ENCODE data around the gene BLOC1S6.
A peak's percentile ranks its signal among the peaks of the same experiment; 100 is the strongest.

BLOC1S6 gene

GRCh38 chr15:45544266-45545023 is 42.7 kb upstream of the BLOC1S6 start:
- H2AK5ac ChIP-seq (ENCODE audit: low read length, severe bottlenecking) = no peak overlapping the region
- H3K18ac ChIP-seq (ENCODE audit: low read depth in 1 of 2, low read length in 2 of 2) = no peak overlapping the region
- no peak overlapping the region for H2BK15ac ChIP-seq (ENCODE audit: low read depth, poor library complexity, severe bottlenecking)
- H3K23ac ChIP-seq (ENCODE audit: low read length in 2 of 2) = no peak overlapping the region
- peaks cover under 1% of the 10 kb centered on the region for H3K4me1 ChIP-seq (ENCODE audit: control insufficient read depth, insufficient read depth, low read depth, low read length)
- H4K8ac ChIP-seq (ENCODE audit: low read length) = no peak overlapping the region
- no peak overlapping the region for H2BK12ac ChIP-seq (ENCODE audit: low read length in 2 of 2)
- no peak overlapping the region for H4K91ac ChIP-seq (ENCODE audit: low read length)
- H2BK5ac ChIP-seq (ENCODE audit: low read depth, low read length, poor library complexity, severe bottlenecking) = no peak overlapping the region
- no peak overlapping the region for H3K4me2 ChIP-seq (ENCODE audit: low read length, poor library complexity, severe bottlenecking)
- 80% methylated on average over 4 of the region's 4 CpGs for WGBS
- no peak overlapping the region for H3K9ac ChIP-seq (ENCODE audit: low read length)
- no peak for DNase-seq
- H3K14ac ChIP-seq (ENCODE audit: low read length in 2 of 2) = no peak overlapping the region
- H2AFZ ChIP-seq (ENCODE audit: low read depth, low read length) = no peak overlapping the region
- no peak overlapping the region for H3K4me3 ChIP-seq (ENCODE audit: insufficient read depth in 1 of 2, low read depth in 1 of 2, low read length in 2 of 2)
- H3K79me1 ChIP-seq (replicated peaks; ENCODE audit: low read length, poor library complexity, severe bottlenecking) = no peaks in the 10 kb centered on the region
- H3K4ac ChIP-seq (ENCODE audit: low read depth in 1 of 2, low read length in 2 of 2) = no peak overlapping the region
- H3K36me3 ChIP-seq (ENCODE audit: control insufficient read depth in 1 of 2, insufficient read depth in 2 of 2, low read depth in 1 of 2, low read length in 2 of 2) = no peaks in the 10 kb centered on the region
- H3K27me3 ChIP-seq (ENCODE audit: control insufficient read depth in 1 of 2, insufficient read depth in 1 of 2, low read length in 2 of 2) = peaks cover 0 to 11% of the 10 kb centered on the region in 2 experiments
- no peak overlapping the region for H2BK120ac ChIP-seq (ENCODE audit: low read depth, low read length)
- no peak overlapping the region for H3K27ac ChIP-seq (ENCODE audit: low read length, poor library complexity, severe bottlenecking)
- no peaks in the 10 kb centered on the region for H3K9me3 ChIP-seq (ENCODE audit: control insufficient read depth, low read length)

- no peak overlapping the region for H2AK5ac ChIP-seq (ENCODE audit: low read length, severe bottlenecking)
- no peak overlapping the region for H3K9ac ChIP-seq (ENCODE audit: low read length)
- peaks cover 0 to 11% of the 10 kb centered on the region in 2 experiments for H3K27me3 ChIP-seq (ENCODE audit: control insufficient read depth in 1 of 2, insufficient read depth in 1 of 2, low read length in 2 of 2)
- H2BK120ac ChIP-seq (ENCODE audit: low read depth, low read length) = no peak overlapping the region
- H2BK12ac ChIP-seq (ENCODE audit: low read length in 2 of 2) = no peak overlapping the region
- no peak overlapping the region for H2BK5ac ChIP-seq (ENCODE audit: low read depth, low read length, poor library complexity, severe bottlenecking)
- no peaks in the 10 kb centered on the region for H3K36me3 ChIP-seq (ENCODE audit: control insufficient read depth in 1 of 2, insufficient read depth in 2 of 2, low read depth in 1 of 2, low read length in 2 of 2)
- no peak overlapping the region for H3K14ac ChIP-seq (ENCODE audit: low read length in 2 of 2)
- no peak overlapping the region for H3K23ac ChIP-seq (ENCODE audit: low read length in 2 of 2)
- H3K18ac ChIP-seq (ENCODE audit: low read depth in 1 of 2, low read length in 2 of 2) = no peak overlapping the region
- H3K9me3 ChIP-seq (ENCODE audit: control insufficient read depth, low read length) = no peaks in the 10 kb centered on the region
- H3K4me2 ChIP-seq (ENCODE audit: low read length, poor library complexity, severe bottlenecking) = no peak overlapping the region
- H4K91ac ChIP-seq (ENCODE audit: low read length) = no peak overlapping the region
- no peak overlapping the region for H3K27ac ChIP-seq (ENCODE audit: low read length, poor library complexity, severe bottlenecking)
- H3K4ac ChIP-seq (ENCODE audit: low read depth in 1 of 2, low read length in 2 of 2) = no peak overlapping the region
- 84% methylated on average over 3 of the region's 7 CpGs for WGBS
- H2BK15ac ChIP-seq (ENCODE audit: low read depth, poor library complexity, severe bottlenecking) = no peak overlapping the region
- peaks cover 2% of the 10 kb centered on the region for H3K4me1 ChIP-seq (ENCODE audit: control insufficient read depth, insufficient read depth, low read depth, low read length)
- no peaks in the 10 kb centered on the region for H3K79me1 ChIP-seq (replicated peaks; ENCODE audit: low read length, poor library complexity, severe bottlenecking)
- H4K8ac ChIP-seq (ENCODE audit: low read length) = no peak overlapping the region
- H3K4me3 ChIP-seq (ENCODE audit: insufficient read depth in 1 of 2, low read depth in 1 of 2, low read length in 2 of 2) = no peak overlapping the region
- H2AFZ ChIP-seq (ENCODE audit: low read depth, low read length) = no peak overlapping the region
- no peak for DNase-seq
Measured at GRCh38 chr15:45546789-45547188, 40.4 kb upstream of the BLOC1S6 start.

GRCh38 chr15:45548753-45549520 is 38.2 kb upstream of the BLOC1S6 start:
- H4K91ac ChIP-seq (ENCODE audit: low read length) = no peak overlapping the region
- no peaks in the 10 kb centered on the region for H3K9me3 ChIP-seq (ENCODE audit: control insufficient read depth, low read length)
- DNase-seq = no peak
- no peak overlapping the region for H3K14ac ChIP-seq (ENCODE audit: low read length in 2 of 2)
- peak overlapping the region in 1 of 2 experiments; percentile 53 for H3K4me3 ChIP-seq (ENCODE audit: insufficient read depth in 1 of 2, low read depth in 1 of 2, low read length in 2 of 2)
- H3K4ac ChIP-seq (ENCODE audit: low read depth in 1 of 2, low read length in 2 of 2) = no peak overlapping the region
- peak overlapping the region; percentile 50 for H3K9ac ChIP-seq (ENCODE audit: low read length)
- H3K4me1 ChIP-seq (ENCODE audit: control insufficient read depth, insufficient read depth, low read depth, low read length) = peaks cover 2% of the 10 kb centered on the region
- H3K18ac ChIP-seq (ENCODE audit: low read depth in 1 of 2, low read length in 2 of 2) = no peak overlapping the region
- no peak overlapping the region for H3K23ac ChIP-seq (ENCODE audit: low read length in 2 of 2)
- H3K27ac ChIP-seq (ENCODE audit: low read length, poor library complexity, severe bottlenecking) = no peak overlapping the region
- no peak overlapping the region for H2BK12ac ChIP-seq (ENCODE audit: low read length in 2 of 2)
- H3K36me3 ChIP-seq (ENCODE audit: control insufficient read depth in 1 of 2, insufficient read depth in 2 of 2, low read depth in 1 of 2, low read length in 2 of 2) = no peaks in the 10 kb centered on the region
- H3K27me3 ChIP-seq (ENCODE audit: control insufficient read depth in 1 of 2, insufficient read depth in 1 of 2, low read length in 2 of 2) = peaks cover 0 to 11% of the 10 kb centered on the region in 2 experiments
- no peaks in the 10 kb centered on the region for H3K79me1 ChIP-seq (replicated peaks; ENCODE audit: low read length, poor library complexity, severe bottlenecking)
- H2BK5ac ChIP-seq (ENCODE audit: low read depth, low read length, poor library complexity, severe bottlenecking) = no peak overlapping the region
- H2BK120ac ChIP-seq (ENCODE audit: low read depth, low read length) = no peak overlapping the region
- no peak overlapping the region for H3K4me2 ChIP-seq (ENCODE audit: low read length, poor library complexity, severe bottlenecking)
- H2AFZ ChIP-seq (ENCODE audit: low read depth, low read length) = no peak overlapping the region
- H2BK15ac ChIP-seq (ENCODE audit: low read depth, poor library complexity, severe bottlenecking) = no peak overlapping the region
- no peak overlapping the region for H2AK5ac ChIP-seq (ENCODE audit: low read length, severe bottlenecking)
- no peak overlapping the region for H4K8ac ChIP-seq (ENCODE audit: low read length)
- 86% methylated on average over 16 of the region's 17 CpGs for WGBS

- Histone ChIP-seq H3K27me3 (ENCODE audit: control insufficient read depth in 1 of 2, insufficient read depth in 1 of 2, low read length in 2 of 2) (peaks cover 0 to 11% of the 10 kb centered on the region in 2 experiments), H2BK120ac (ENCODE audit: low read depth, low read length) (no peak overlapping the region), H4K8ac (ENCODE audit: low read length) (no peak overlapping the region), H3K36me3 (ENCODE audit: control insufficient read depth in 1 of 2, insufficient read depth in 2 of 2, low read depth in 1 of 2, low read length in 2 of 2) (no peaks in the 10 kb centered on the region), H3K9me3 (ENCODE audit: control insufficient read depth, low read length) (no peaks in the 10 kb centered on the region), H2BK5ac (ENCODE audit: low read depth, low read length, poor library complexity, severe bottlenecking) (no peak overlapping the region), H3K4me2 (ENCODE audit: low read length, poor library complexity, severe bottlenecking) (no peak overlapping the region), H2BK15ac (ENCODE audit: low read depth, poor library complexity, severe bottlenecking) (no peak overlapping the region), H3K4me3 (ENCODE audit: insufficient read depth in 1 of 2, low read depth in 1 of 2, low read length in 2 of 2) (peak overlapping the region in 1 of 2 experiments; percentile 53), H3K23ac (ENCODE audit: low read length in 2 of 2) (no peak overlapping the region), H3K4ac (ENCODE audit: low read depth in 1 of 2, low read length in 2 of 2) (no peak overlapping the region), H3K18ac (ENCODE audit: low read depth in 1 of 2, low read length in 2 of 2) (no peak overlapping the region), H3K9ac (ENCODE audit: low read length) (peak overlapping the region; percentile 50), H2AFZ (ENCODE audit: low read depth, low read length) (no peak overlapping the region), H2AK5ac (ENCODE audit: low read length, severe bottlenecking) (no peak overlapping the region), H2BK12ac (ENCODE audit: low read length in 2 of 2) (no peak overlapping the region), H4K91ac (ENCODE audit: low read length) (no peak overlapping the region), H3K79me1 (replicated peaks; ENCODE audit: low read length, poor library complexity, severe bottlenecking) (no peaks in the 10 kb centered on the region), H3K14ac (ENCODE audit: low read length in 2 of 2) (no peak overlapping the region), H3K4me1 (ENCODE audit: control insufficient read depth, insufficient read depth, low read depth, low read length) (peaks cover 2% of the 10 kb centered on the region), H3K27ac (ENCODE audit: low read length, poor library complexity, severe bottlenecking) (no peak overlapping the region)
- WGBS = 96% methylated on average over 8 of the region's 9 CpGs
- DNase-seq = no peak
Measured at GRCh38 chr15:45549541-45550220, 37.5 kb upstream of the BLOC1S6 start.

All from mesenchymal stem cell (in vitro differentiated cells and primary cell).